ENCODE results near the gene AFAP1. TPM values are rescaled to one million over a fixed set of nuclear protein-coding genes. Genes with fewer than 3 reads are reported as not detected.

Gene AFAP1
- total and polyA plus RNA-seq, 2 of the 8 experiments (the other 6 are each of a cell fraction or from before 2014, with no cell fraction given) = 3.6 to 18.2 TPM

DNA sequence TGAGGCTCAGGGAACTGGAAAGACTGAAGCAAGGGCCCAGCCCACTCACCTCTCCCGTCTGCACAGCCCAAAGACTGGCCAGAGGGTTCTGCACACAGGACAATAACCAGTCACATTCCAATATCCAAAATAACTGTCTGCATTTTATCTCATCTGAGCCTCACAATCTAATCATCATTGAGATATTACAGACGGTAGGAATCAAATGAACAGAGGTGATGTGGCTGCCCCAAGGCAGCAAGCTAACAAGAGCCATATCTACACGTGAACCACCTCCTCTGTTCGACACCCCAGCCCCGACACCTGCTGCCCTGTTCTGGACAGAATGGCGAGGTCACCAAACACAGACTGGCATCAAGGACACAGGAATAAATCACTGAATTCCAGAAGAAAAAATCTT lies 60.5 kb downstream of the AFAP1 start (continued):
- TF ChIP-seq CTBP2 (IDR thresholded peaks at IDR 0.05; ENCODE audit: borderline replicate concordance, insufficient read depth, insufficient read length, low read length) (no peak), EGR1 (IDR thresholded peaks at IDR 0.05; ENCODE audit: borderline replicate concordance, low read depth, low read length) (no peak)

Measured in H1 (cell line).